Measurements from ENCODE around the gene ZBTB7C. TPM values are rescaled to one million over a fixed set of nuclear protein-coding genes. Genes with fewer than 3 reads are reported as not detected.

The ZBTB7C gene
- total and polyA plus RNA-seq, 4 donors: 3.2 to 10.9 (median 3.7) TPM

GRCh38 chr18:48027401-48027963 is 381.7 kb downstream of the ZBTB7C start:
- Histone ChIP-seq H3K36me3 (ENCODE audit: control insufficient read depth in 4 of 4, insufficient read depth in 4 of 4, low read length in 4 of 4) (no peaks in the 10 kb centered on the region), H3K4me1 (ENCODE audit: control insufficient read depth in 5 of 5, insufficient read depth in 5 of 5, low read length in 5 of 5) (peaks cover 0 to 11% (median 0%) of the 10 kb centered on the region in 5 donors), H3K9ac (ENCODE audit: insufficient read depth in 1 of 2, low read length in 2 of 2) (no peak overlapping the region), H3K4me3 (no peak overlapping the region), H3K9me3 (ENCODE audit: control insufficient read depth in 4 of 4, insufficient read depth in 3 of 4, low read length in 3 of 4) (no peaks in the 10 kb centered on the region), H3K27ac (ENCODE audit: low read depth in 1 of 2, low read length in 1 of 2) (peak overlapping the region in 1 of 2 donors; percentile 68), H3K27me3 (ENCODE audit: control insufficient read depth in 3 of 3, insufficient read depth in 3 of 3, low read length in 2 of 3) (no peaks in the 10 kb centered on the region)
- ATAC-seq (ENCODE audit: insufficient read depth, low FRiP score) (no peak), DNase-seq (peak; percentile 58 to 65 (median 63))
- 24 to 40% methylated on average over 7 of the region's 7 CpGs for WGBS, 2 donors
- TF ChIP-seq CTCF (IDR thresholded peaks at IDR 0.05; ENCODE audit: control extremely low read depth, extremely low read depth): no peak

- Histone ChIP-seq H3K4me1 (ENCODE audit: control insufficient read depth in 5 of 5, insufficient read depth in 5 of 5, low read length in 5 of 5) (peaks cover 0 to 11% (median 0%) of the 10 kb centered on the region in 5 donors), H3K27me3 (ENCODE audit: control insufficient read depth in 3 of 3, insufficient read depth in 3 of 3, low read length in 2 of 3) (peaks cover 0 to 4% (median 0%) of the 10 kb centered on the region in 3 donors), H3K27ac (ENCODE audit: low read depth in 1 of 2, low read length in 1 of 2) (no peak overlapping the region), H3K9me3 (ENCODE audit: control insufficient read depth in 4 of 4, insufficient read depth in 3 of 4, low read length in 3 of 4) (no peaks in the 10 kb centered on the region), H3K9ac (ENCODE audit: insufficient read depth in 1 of 2, low read length in 2 of 2) (no peak overlapping the region), H3K4me3 (no peak overlapping the region), H3K36me3 (ENCODE audit: control insufficient read depth in 4 of 4, insufficient read depth in 4 of 4, low read length in 4 of 4) (no peaks in the 10 kb centered on the region)
- 85 to 86% methylated on average over 8 of the region's 8 CpGs for WGBS, 2 donors
- DNase-seq: no peak
- no peak for TF ChIP-seq CTCF (IDR thresholded peaks at IDR 0.05; ENCODE audit: control extremely low read depth, extremely low read depth)
- ATAC-seq (ENCODE audit: insufficient read depth, low FRiP score): no peak
Observed at GRCh38 chr18:48026216-48026615, 383.0 kb downstream of the ZBTB7C start.

GRCh38 chr18:48024881-48025660 is 384.1 kb downstream of the ZBTB7C start:
- no peak for DNase-seq
- H3K9me3 ChIP-seq (ENCODE audit: control insufficient read depth in 4 of 4, insufficient read depth in 3 of 4, low read length in 3 of 4): no peaks in the 10 kb centered on the region
- WGBS, 2 donors: 77 to 91% methylated on average over 7 of the region's 7 CpGs

More at GRCh38 chr18:48024881-48025660, 384.1 kb downstream of the ZBTB7C start:
- Histone ChIP-seq H3K27ac (ENCODE audit: low read depth in 1 of 2, low read length in 1 of 2) (no peak overlapping the region), H3K4me3 (no peak overlapping the region), H3K36me3 (ENCODE audit: control insufficient read depth in 4 of 4, insufficient read depth in 4 of 4, low read length in 4 of 4) (no peaks in the 10 kb centered on the region), H3K4me1 (ENCODE audit: control insufficient read depth in 5 of 5, insufficient read depth in 5 of 5, low read length in 5 of 5) (peaks cover 0 to 11% (median 0%) of the 10 kb centered on the region in 5 donors), H3K27me3 (ENCODE audit: control insufficient read depth in 3 of 3, insufficient read depth in 3 of 3, low read length in 2 of 3) (peaks cover 0 to 6% (median 4%) of the 10 kb centered on the region in 3 donors), H3K9ac (ENCODE audit: insufficient read depth in 1 of 2, low read length in 2 of 2) (no peak overlapping the region)
- TF ChIP-seq CTCF (IDR thresholded peaks at IDR 0.05; ENCODE audit: control extremely low read depth, extremely low read depth): no peak
- no peak for ATAC-seq (ENCODE audit: insufficient read depth, low FRiP score)

All from lung (tissue), 12 donors.